Activated CD8-positive, alpha-beta memory T cell treated with anti-CD3 and anti-CD28 coated beads, Interleukin-2, amount 50 U/mL, for 48 hours (primary cell): ENCODE measurements around the gene RCOR1.

Experiments used
- DNase-seq: peaks from one replicate; pipeline ENCODE4 v3.0.0-alpha.2; 2020

RCOR1 gene

DNA sequence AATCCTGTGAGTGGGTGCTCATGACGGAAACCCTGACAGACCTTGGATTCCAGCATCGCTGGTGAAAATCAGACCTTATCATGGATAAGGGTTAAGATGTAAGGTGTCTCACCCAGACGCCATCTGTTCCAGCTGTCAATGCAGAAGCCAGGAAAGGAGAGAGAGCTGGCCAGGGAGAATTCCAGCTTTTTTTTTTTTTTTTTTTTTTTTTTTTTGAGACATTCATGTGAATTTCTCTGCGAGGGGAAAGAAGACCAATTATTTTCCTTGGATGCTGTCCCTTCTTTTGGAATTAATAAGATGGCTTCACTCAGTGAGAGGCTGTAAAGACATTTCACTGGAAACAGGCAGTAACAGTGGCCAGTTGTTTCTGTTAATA, 186.6 kb downstream of the RCOR1 start:
- no peak for DNase-seq

DNA sequence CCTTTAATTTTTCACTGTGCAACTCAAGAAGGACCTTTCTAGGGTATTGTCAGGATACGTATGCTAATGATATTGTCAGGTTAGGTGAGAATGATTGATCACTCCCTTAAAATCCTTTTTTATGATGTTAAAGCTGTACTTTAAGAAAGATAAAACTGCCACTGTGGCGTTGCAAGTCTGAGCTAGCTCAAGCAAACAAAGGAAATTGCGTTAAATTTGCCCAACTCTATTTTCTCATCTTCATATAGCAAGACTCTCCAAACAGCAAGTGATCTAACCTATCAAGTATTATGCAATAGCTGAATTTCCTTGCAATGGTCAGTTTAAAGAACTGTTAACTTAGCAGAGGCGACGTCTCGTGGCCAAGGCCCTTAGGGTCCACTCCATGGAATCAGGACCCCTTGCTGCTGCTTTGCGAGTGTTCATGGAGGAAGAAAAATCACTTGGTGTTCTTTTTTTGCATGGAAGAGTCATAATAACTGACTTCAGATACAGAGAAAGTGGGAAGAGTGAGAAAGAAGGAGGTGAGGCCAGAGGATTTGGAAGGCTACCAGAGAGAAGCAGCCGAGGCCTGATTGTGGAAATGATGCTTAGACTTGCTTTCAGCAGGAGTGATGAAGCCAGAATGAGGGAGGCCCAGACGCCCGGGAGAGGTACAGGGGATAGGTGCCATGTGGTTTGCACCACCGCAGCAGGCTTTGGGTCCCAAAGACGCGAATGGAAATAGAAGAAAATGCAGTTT, 187.3 kb downstream of the RCOR1 start:
- DNase-seq, result no peak
